Spleen (tissue), 11 donors: ENCODE results near the gene HMX1. TPM values are rescaled to one million over a fixed set of nuclear protein-coding genes. Genes with fewer than 3 reads are reported as not detected.

Experiments
- DNase-seq: peaks from one replicate; pipeline ENCODE4 v3.0.0-alpha.2; 2020
- H3K27ac ChIP-seq, 8 donors: fragments of 200-600 bp; sonication (generic) in 7 of 8; 1 replicate in 4 of 8; 2 replicates in 4 of 8; pipeline versions ENCODE4 v1.5.0 to v1.8.0; 2016 to 2021; ENCODE audit warnings: inconsistent platforms in 4 of 8, mild to moderate bottlenecking in 4 of 8, moderate library complexity in 1 of 8
- H3K27me3 ChIP-seq, 7 donors: fragments of 200-600 bp; sonication (generic) in 6 of 7; replicated peaks in 1 of 7; 1 replicate in 4 of 7; 2 replicates in 3 of 7; pipeline versions ENCODE4 v1.5.0 to v1.8.0; 2016 to 2021; ENCODE audit warnings: inconsistent platforms in 3 of 7, mild to moderate bottlenecking in 1 of 7
- H3K36me3 ChIP-seq, 6 donors: fragments of 200-600 bp; sonication (generic) in 5 of 6; 1 replicate in 4 of 6; 2 replicates in 2 of 6; pipeline versions ENCODE4 v1.5.0 to v1.8.0; 2016 to 2021; ENCODE audit warnings: inconsistent platforms in 2 of 6
- H3K4me1 ChIP-seq, 6 donors: fragments of 200-600 bp; sonication (generic) in 5 of 6; 1 replicate in 3 of 6; 2 replicates in 3 of 6; pipeline versions ENCODE4 v1.5.0 to v1.8.0; 2016 to 2021; ENCODE audit warnings: inconsistent platforms in 3 of 6
- H3K4me3 ChIP-seq, 8 donors: fragments of 200-600 bp; sonication (generic) in 7 of 8; 1 replicate in 4 of 8; 2 replicates in 4 of 8; pipeline versions ENCODE4 v1.5.0 to v1.8.0; 2016 to 2021; ENCODE audit warnings: inconsistent platforms in 4 of 8, mild to moderate bottlenecking in 4 of 8, moderate library complexity in 2 of 8
- H3K9me3 ChIP-seq, 8 donors: fragments of 200-600 bp; sonication (generic) in 7 of 8; 1 replicate in 4 of 8; 2 replicates in 4 of 8; pipeline versions ENCODE4 v1.5.0 to v1.8.0; 2016 to 2021; ENCODE audit warnings: inconsistent platforms in 4 of 8
- CTCF ChIP-seq, 11 experiments: fragments of 200-600 bp in 7 of 11; fragments of 450-650 bp in 4 of 11; sonication (generic) in 4 of 11; IDR thresholded peaks in 8 of 11; conservative IDR thresholded peaks in 3 of 11; 1 replicate in 7 of 11; 2 replicates in 4 of 11; pipeline versions ENCODE4 v1.4.0 to v1.8.0; 2016 to 2021; ENCODE audit warnings: antibody characterized with exemption in 11 of 11, inconsistent platforms in 4 of 11, mild to moderate bottlenecking in 1 of 11
- POLR2A ChIP-seq, 3 donors: fragments of 450-650 bp; IDR thresholded peaks; one replicate each; pipeline ENCODE4 v1.5.1; 2017; ENCODE audit warnings: antibody characterized with exemption in 3 of 3, mild to moderate bottlenecking in 1 of 3
- POLR2AphosphoS5 ChIP-seq, 3 donors: sonication (generic); formaldehyde crosslinking; IDR thresholded peaks; one replicate each; pipeline ENCODE4 v1.5.1; 2017; ENCODE audit warnings: antibody characterized with exemption in 3 of 3
- WGBS, 5 donors: extraction: QIAGEN DNeasy Blood & Tissue Kit in 3 of 5; methylation state at CpG; one replicate each; pipeline versions ENCODE4 v1.1.5 to v1.1.7; 2013 to 2018; 5-methylcytosine and 5-hydroxymethylcytosine counted together
- intact Hi-C: fragments of 100-400 bp; cut with DNase I; formaldehyde crosslinking; loops from one replicate; pipeline ENCODE4 v1.15.0; 2023; ENCODE audit warnings: low total_unique reads
- polyA plus RNA-seq, 3 donors: library from polyadenylated mRNA; stranded (reverse); fragments of 200-250 nt; gene quantifications; one replicate each; pipeline ENCODE4 v1.2.1, GENCODE V29; 2013
- total RNA-seq, 7 donors: library from RNA; depleted of rRNA in 3 of 7; stranded (reverse); fragments of >200 nt in 3 of 7; fragmentation: NEBNext Ultra II Directional in 4 of 7; extraction: Animal tissue kit (Norgen Biotek cat#: 25700) in 4 of 7; gene quantifications; one replicate each; pipeline versions ENCODE4 v1.1.0 to v1.2.1, GENCODE V29; 2016 to 2021
- donor health status: healthy with polysubstance abuse.
- donor health status: DM: no; HTN: no; CAD: no; lungs with moderate emphysema.
- donor health status: DM: no; HTN: no; CAD: no.
- donor health status: Bipolar disorder and iron deficiency.
- donor health status: healthy.
- donor health status: DM: no; HTN: no; CAD: no.
- donor health status: DM: yes; HTN: yes; CAD: no.

HMX1 gene
- total and polyA plus RNA-seq, 10 donors = not detected

GRCh38 chr4:8916906-8917305 is 45.3 kb upstream of the HMX1 start:
- no peak overlapping the region for H3K4me3 ChIP-seq
- no peaks in the 10 kb centered on the region for H3K36me3 ChIP-seq
- H3K4me1 ChIP-seq = peaks cover 0 to 5% (median 0%) of the 10 kb centered on the region in 6 donors
- no peaks in the 10 kb centered on the region for H3K9me3 ChIP-seq
- DNase-seq = no peak
- intact Hi-C loops = loop anchor here (10.0 kb wide), 1 partner anchor 312 kb away; no protein-coding TSS in a partner anchor
- 83 to 100% (median 89%) methylated on average over 1 to 2 of the region's 2 CpGs for WGBS, 5 donors
- H3K27ac ChIP-seq = no peak overlapping the region
- H3K27me3 ChIP-seq = peaks cover 0 to 54% (median 0%) of the 10 kb centered on the region in 7 donors
- no peak for TF ChIP-seq POLR2AphosphoS5 (IDR thresholded peaks at IDR 0.05)
- TF ChIP-seq CTCF (IDR thresholded peaks at IDR 0.05 in 8 of 11, conservative IDR thresholded peaks at IDR 0.05 in 3 of 11) = no peak
- TF ChIP-seq POLR2A (IDR thresholded peaks at IDR 0.05) = no peak

- H3K36me3 ChIP-seq = no peaks in the 10 kb centered on the region
- no peak overlapping the region for H3K27ac ChIP-seq
- H3K27me3 ChIP-seq = peaks cover 0 to 54% (median 0%) of the 10 kb centered on the region in 7 donors
- intact Hi-C loops = loop anchor here (10.0 kb wide), 1 partner anchor 312 kb away; no protein-coding TSS in a partner anchor
- peak; percentile 64 for DNase-seq
- peaks cover 0 to 5% (median 0%) of the 10 kb centered on the region in 6 donors for H3K4me1 ChIP-seq
- TF ChIP-seq POLR2AphosphoS5 (IDR thresholded peaks at IDR 0.05) = no peak
- TF ChIP-seq CTCF (IDR thresholded peaks at IDR 0.05 in 8 of 11, conservative IDR thresholded peaks at IDR 0.05 in 3 of 11) = no peak
- no peak for TF ChIP-seq POLR2A (IDR thresholded peaks at IDR 0.05)
- 37 to 68% (median 44%) methylated on average over 6 to 11 of the region's 11 CpGs for WGBS, 5 donors
- H3K9me3 ChIP-seq = no peaks in the 10 kb centered on the region
- H3K4me3 ChIP-seq = no peak overlapping the region
Observed at GRCh38 chr4:8916351-8916885, 44.8 kb upstream of the HMX1 start.

- no peaks in the 10 kb centered on the region for H3K36me3 ChIP-seq
- H3K27ac ChIP-seq = no peak overlapping the region
- peak; percentile 68 for DNase-seq
- WGBS, 5 donors = 74 to 86% (median 81%) methylated on average over 21 to 27 of the region's 27 CpGs
- intact Hi-C loops = loop anchor here (10.0 kb wide), 1 partner anchor 311 kb away; no protein-coding TSS in a partner anchor
- peaks cover 0 to 47% (median 0%) of the 10 kb centered on the region in 7 donors for H3K27me3 ChIP-seq
- TF ChIP-seq CTCF (IDR thresholded peaks at IDR 0.05 in 8 of 11, conservative IDR thresholded peaks at IDR 0.05 in 3 of 11) (no peak), POLR2AphosphoS5 (IDR thresholded peaks at IDR 0.05) (no peak), POLR2A (IDR thresholded peaks at IDR 0.05) (no peak)
- H3K4me3 ChIP-seq = no peak overlapping the region
- no peaks in the 10 kb centered on the region for H3K9me3 ChIP-seq
- H3K4me1 ChIP-seq = peaks cover 0 to 5% (median 0%) of the 10 kb centered on the region in 6 donors
Observed at GRCh38 chr4:8915201-8916200, 43.9 kb upstream of the HMX1 start.
